ENCODE data around the gene KCND3.

Gene KCND3

GRCh38 chr1:111873460-111874030 lies 115.9 kb downstream of the KCND3 start:
- TF ChIP-seq CTCF (IDR thresholded peaks at IDR 0.05; ENCODE audit: low read depth, low read length, poor library complexity, severe bottlenecking) = no peak
- TF ChIP-seq EZH2phosphoT487 (IDR thresholded peaks at IDR 0.05; ENCODE audit: borderline replicate concordance, low read length) = no peak
- no peaks in the 10 kb centered on the region for H3K9me2 ChIP-seq (replicated peaks; ENCODE audit: control insufficient read depth, low read length)
- no peak overlapping the region for H3K4me3 ChIP-seq (ENCODE audit: low read length)

GRCh38 chr1:111870181-111870580 lies 119.3 kb downstream of the KCND3 start:
- H3F3A ChIP-seq (ENCODE audit: control insufficient read depth, insufficient read depth) = no peaks in the 10 kb centered on the region
- H3K4me3 ChIP-seq (ENCODE audit: low read length) = no peak overlapping the region
- H3K27me3 ChIP-seq (ENCODE audit: control insufficient read depth, low read length) = peaks cover 25% of the 10 kb centered on the region
- H3K4me2 ChIP-seq (ENCODE audit: low read length) = no peak overlapping the region
- H3K9me2 ChIP-seq (replicated peaks; ENCODE audit: control insufficient read depth, low read length) = no peaks in the 10 kb centered on the region
- no peaks in the 10 kb centered on the region for H3K79me2 ChIP-seq (ENCODE audit: control insufficient read depth, low read length)
- H4K20me1 ChIP-seq (ENCODE audit: control insufficient read depth, insufficient read depth, low read depth, low read length) = no peaks in the 10 kb centered on the region
- H3K27ac ChIP-seq (ENCODE audit: low read depth, low read length) = no peak overlapping the region
- no peaks in the 10 kb centered on the region for H3K36me3 ChIP-seq (ENCODE audit: control insufficient read depth, low read length)
- no peaks in the 10 kb centered on the region for H3K4me1 ChIP-seq (ENCODE audit: control insufficient read depth, low read length)
- H3K9me3 ChIP-seq (ENCODE audit: control insufficient read depth, insufficient read depth, low read length) = no peaks in the 10 kb centered on the region
- TF ChIP-seq EZH2phosphoT487 (IDR thresholded peaks at IDR 0.05; ENCODE audit: borderline replicate concordance, low read length) (no peak), CTCF (IDR thresholded peaks at IDR 0.05; ENCODE audit: low read depth, low read length, poor library complexity, severe bottlenecking) (no peak)

More at GRCh38 chr1:111873460-111874030, 115.9 kb downstream of the KCND3 start:
- H3K4me1 ChIP-seq (ENCODE audit: control insufficient read depth, low read length) = no peaks in the 10 kb centered on the region
- H3K9me3 ChIP-seq (ENCODE audit: control insufficient read depth, insufficient read depth, low read length) = no peaks in the 10 kb centered on the region
- no peaks in the 10 kb centered on the region for H3F3A ChIP-seq (ENCODE audit: control insufficient read depth, insufficient read depth)
- no peaks in the 10 kb centered on the region for H3K36me3 ChIP-seq (ENCODE audit: control insufficient read depth, low read length)
- H3K79me2 ChIP-seq (ENCODE audit: control insufficient read depth, low read length) = no peaks in the 10 kb centered on the region
- H3K27ac ChIP-seq (ENCODE audit: low read depth, low read length) = no peak overlapping the region
- H3K27me3 ChIP-seq (ENCODE audit: control insufficient read depth, low read length) = peaks cover 30% of the 10 kb centered on the region
- no peaks in the 10 kb centered on the region for H4K20me1 ChIP-seq (ENCODE audit: control insufficient read depth, insufficient read depth, low read depth, low read length)
- no peak overlapping the region for H3K4me2 ChIP-seq (ENCODE audit: low read length)

GRCh38 chr1:111867868-111868440 lies 121.5 kb downstream of the KCND3 start:
- H4K20me1 ChIP-seq (ENCODE audit: control insufficient read depth, insufficient read depth, low read depth, low read length) = no peaks in the 10 kb centered on the region
- no peak for TF ChIP-seq CTCF (IDR thresholded peaks at IDR 0.05; ENCODE audit: low read depth, low read length, poor library complexity, severe bottlenecking)
- TF ChIP-seq EZH2phosphoT487 (IDR thresholded peaks at IDR 0.05; ENCODE audit: borderline replicate concordance, low read length) = no peak

More at GRCh38 chr1:111867868-111868440, 121.5 kb downstream of the KCND3 start:
- Histone ChIP-seq H3K4me1 (ENCODE audit: control insufficient read depth, low read length) (no peaks in the 10 kb centered on the region), H3K36me3 (ENCODE audit: control insufficient read depth, low read length) (no peaks in the 10 kb centered on the region), H3K4me3 (ENCODE audit: low read length) (no peak overlapping the region), H3F3A (ENCODE audit: control insufficient read depth, insufficient read depth) (no peaks in the 10 kb centered on the region), H3K79me2 (ENCODE audit: control insufficient read depth, low read length) (no peaks in the 10 kb centered on the region), H3K9me3 (ENCODE audit: control insufficient read depth, insufficient read depth, low read length) (no peaks in the 10 kb centered on the region), H3K9me2 (replicated peaks; ENCODE audit: control insufficient read depth, low read length) (no peaks in the 10 kb centered on the region), H3K27me3 (ENCODE audit: control insufficient read depth, low read length) (peaks cover 20% of the 10 kb centered on the region), H3K27ac (ENCODE audit: low read depth, low read length) (no peak overlapping the region), H3K4me2 (ENCODE audit: low read length) (no peak overlapping the region)
